ENCODE results near the gene TMEM63B.

The TMEM63B gene

GRCh38 chr6:44154067-44154466, 26.7 kb downstream of the TMEM63B start:
- POLR2A ChIA-PET: no interaction called here
- TF ChIP-seq HDGF (IDR thresholded peaks at IDR 0.05; ENCODE audit: borderline replicate concordance): no peak
- TF ChIP-seq L3MBTL2 (conservative IDR thresholded peaks at IDR 0.05): no peak
- no peak for TF ChIP-seq ELF4 (IDR thresholded peaks at IDR 0.05)
- no peak for TF ChIP-seq NFRKB (IDR thresholded peaks at IDR 0.05)
- TF ChIP-seq TARDBP (IDR thresholded peaks at IDR 0.05): no peak
- TF ChIP-seq ZNF384 (IDR thresholded peaks at IDR 0.05): no peak
- TF ChIP-seq FOXA1 (IDR thresholded peaks at IDR 0.05): no peak
- TF ChIP-seq, protein P1, sequence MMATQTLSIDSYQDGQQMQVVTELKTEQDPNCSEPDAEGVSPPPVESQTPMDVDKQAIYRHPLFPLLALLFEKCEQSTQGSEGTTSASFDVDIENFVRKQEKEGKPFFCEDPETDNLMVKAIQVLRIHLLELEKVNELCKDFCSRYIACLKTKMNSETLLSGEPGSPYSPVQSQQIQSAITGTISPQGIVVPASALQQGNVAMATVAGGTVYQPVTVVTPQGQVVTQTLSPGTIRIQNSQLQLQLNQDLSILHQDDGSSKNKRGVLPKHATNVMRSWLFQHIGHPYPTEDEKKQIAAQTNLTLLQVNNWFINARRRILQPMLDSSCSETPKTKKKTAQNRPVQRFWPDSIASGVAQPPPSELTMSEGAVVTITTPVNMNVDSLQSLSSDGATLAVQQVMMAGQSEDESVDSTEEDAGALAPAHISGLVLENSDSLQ (IDR thresholded peaks at IDR 0.05): no peak
- CTCF ChIA-PET: interaction anchor here (0.6 to 0.8 kb wide), 2 partner anchors 33 to 36 kb away, joined by 3 to 5 read pairs; no protein-coding TSS in a partner anchor
- no peak for DNase-seq (ENCODE audit: extremely low spot score)

- CTCF ChIA-PET: interaction anchor here (0.6 to 1.4 kb wide), 3 partner anchors 12 to 81 kb away, joined by 3 to 4 read pairs (median 4); no protein-coding TSS in a partner anchor
- POLR2A ChIA-PET: interaction anchor here (0.9 kb wide), 1 partner anchor 91 kb away, joined by 3 read pairs; the partner anchor contains the start of gene HSP90AB1
- TF ChIP-seq TARDBP (IDR thresholded peaks at IDR 0.05) (no peak), FOXM1 (IDR thresholded peaks at IDR 0.05; ENCODE audit: borderline replicate concordance) (no peak), LEF1 (IDR thresholded peaks at IDR 0.05; ENCODE audit: borderline replicate concordance) (no peak), FOXA1 (IDR thresholded peaks at IDR 0.05) (no peak), ZNF384 (IDR thresholded peaks at IDR 0.05) (no peak), L3MBTL2 (conservative IDR thresholded peaks at IDR 0.05) (no peak), SUZ12 (IDR thresholded peaks at IDR 0.05) (no peak), ARNT (IDR thresholded peaks at IDR 0.05) (no peak)
- no peak for DNase-seq (ENCODE audit: extremely low spot score)
Observed at GRCh38 chr6:44156494-44157151, 29.3 kb downstream of the TMEM63B start.

DNA sequence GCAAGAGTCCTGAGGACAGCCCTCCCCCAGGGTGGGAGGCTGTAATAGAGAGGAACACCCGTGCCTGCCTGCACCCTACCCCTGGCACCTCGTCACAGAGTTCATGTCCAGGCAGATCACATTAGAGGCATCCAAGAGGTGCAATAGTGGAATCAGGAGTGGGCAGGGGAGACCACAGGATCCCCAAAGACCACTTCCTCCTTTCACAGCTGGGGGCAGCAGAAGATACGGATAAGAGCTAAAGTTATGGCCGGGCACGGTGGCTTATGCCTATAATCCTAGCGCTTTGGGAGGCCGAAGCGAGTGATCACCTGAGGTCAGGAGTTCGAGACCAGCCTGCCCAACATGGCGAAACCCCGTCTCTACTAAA, 29.8 kb downstream of the TMEM63B start:
- TF ChIP-seq FOXK2 (IDR thresholded peaks at IDR 0.05): no peak
- TF ChIP-seq FOXA1 (IDR thresholded peaks at IDR 0.05): no peak
- no peak for TF ChIP-seq TARDBP (IDR thresholded peaks at IDR 0.05)
- TF ChIP-seq, protein P1 (IDR thresholded peaks at IDR 0.05): no peak
- TF ChIP-seq SUZ12 (IDR thresholded peaks at IDR 0.05): no peak
- no peak for TF ChIP-seq NFRKB (IDR thresholded peaks at IDR 0.05)
- no peak for TF ChIP-seq ELF4 (IDR thresholded peaks at IDR 0.05)
- TF ChIP-seq ZNF384 (IDR thresholded peaks at IDR 0.05): no peak
- TF ChIP-seq L3MBTL2 (conservative IDR thresholded peaks at IDR 0.05): no peak
- no peak for TF ChIP-seq LEF1 (IDR thresholded peaks at IDR 0.05; ENCODE audit: borderline replicate concordance)
- no peak for TF ChIP-seq HDGF (IDR thresholded peaks at IDR 0.05; ENCODE audit: borderline replicate concordance)
- DNase-seq (ENCODE audit: extremely low spot score): no peak
- ChIA-PET POLR2A (interaction anchor here (0.9 kb wide), 1 partner anchor 90 kb away, joined by 3 read pairs; the partner anchor contains the start of gene HSP90AB1), CTCF (interaction anchor here (0.6 to 1.4 kb wide), 4 partner anchors 12 to 80 kb away, joined by 3 to 4 read pairs (median 4); no protein-coding TSS in a partner anchor)

DNA sequence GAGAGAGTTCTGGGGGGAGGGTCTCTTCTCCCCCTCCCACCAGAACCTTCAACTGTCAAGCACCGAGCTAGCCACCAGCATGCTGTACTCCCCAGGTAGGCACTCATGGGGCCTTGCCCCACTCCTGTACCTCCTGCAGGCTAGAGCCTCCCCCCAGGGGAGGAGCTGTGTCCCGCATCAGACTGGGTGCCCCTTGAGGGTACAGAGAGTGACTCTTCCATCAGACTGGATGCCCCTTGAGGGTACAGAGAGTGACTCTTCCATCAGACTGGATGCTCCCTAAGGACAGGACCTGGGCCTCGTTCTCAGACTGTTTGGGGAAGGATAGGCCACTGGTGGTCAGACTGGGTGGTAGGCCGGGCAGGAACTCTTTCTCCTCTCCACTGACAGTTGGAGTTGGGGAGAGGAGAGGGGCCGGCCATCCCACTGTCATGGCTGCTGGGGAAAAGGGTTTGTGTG, 31.4 kb downstream of the TMEM63B start, which contains the start of gene CAPN11:
Gene CAPN11 (plus strand): TSS at position 51 of the 459 bp plus-strand sequence. CDS start 29 bp downstream, at position 80.
- no peak for DNase-seq (ENCODE audit: extremely low spot score)
- no peak for TF ChIP-seq SP1 (IDR thresholded peaks at IDR 0.05)
- TF ChIP-seq ARNT (IDR thresholded peaks at IDR 0.05): no peak
- TF ChIP-seq L3MBTL2 (conservative IDR thresholded peaks at IDR 0.05): no peak
- no peak for TF ChIP-seq FOXA1 (IDR thresholded peaks at IDR 0.05)
- TF ChIP-seq TARDBP (IDR thresholded peaks at IDR 0.05): no peak
- TF ChIP-seq LEF1 (IDR thresholded peaks at IDR 0.05; ENCODE audit: borderline replicate concordance): no peak
- TF ChIP-seq NFRKB (IDR thresholded peaks at IDR 0.05): no peak
- TF ChIP-seq HDGF (IDR thresholded peaks at IDR 0.05; ENCODE audit: borderline replicate concordance): no peak
- no peak for TF ChIP-seq FOXK2 (IDR thresholded peaks at IDR 0.05)
- TF ChIP-seq, protein P1 (IDR thresholded peaks at IDR 0.05): no peak
- TF ChIP-seq SUZ12 (IDR thresholded peaks at IDR 0.05): no peak
- TF ChIP-seq ZNF384 (IDR thresholded peaks at IDR 0.05): no peak
- CTCF ChIA-PET: no interaction called here
- POLR2A ChIA-PET: no interaction called here

- no peak for TF ChIP-seq FOXA1 (IDR thresholded peaks at IDR 0.05)
- no peak for TF ChIP-seq FOXM1 (IDR thresholded peaks at IDR 0.05; ENCODE audit: borderline replicate concordance)
- no peak for TF ChIP-seq ELF4 (IDR thresholded peaks at IDR 0.05)
- TF ChIP-seq FOXK2 (IDR thresholded peaks at IDR 0.05): no peak
- TF ChIP-seq SP1 (IDR thresholded peaks at IDR 0.05): no peak
- DNase-seq (ENCODE audit: extremely low spot score): no peak
- POLR2A ChIA-PET: interaction anchor here (1.6 to 3.0 kb wide), 2 partner anchors 61 to 85 kb away, joined by 3 to 16 read pairs; partner anchors contain the start of genes HSP90AB1 and SLC29A1
- CTCF ChIA-PET: interaction anchor here (1.0 to 3.3 kb wide), 4 partner anchors 8 to 93 kb away, joined by 3 to 21 read pairs (median 4); no protein-coding TSS in a partner anchor
Observed at GRCh38 chr6:44161997-44162338, 34.6 kb downstream of the TMEM63B start.

GRCh38 chr6:44162876-44163625, 35.7 kb downstream of the TMEM63B start:
- ChIA-PET CTCF (interaction anchor here (0.6 to 3.3 kb wide), 3 partner anchors 10 to 92 kb away, joined by 3 to 21 read pairs (median 3); no protein-coding TSS in a partner anchor), POLR2A (interaction anchor here (1.6 to 3.0 kb wide), 2 partner anchors 60 to 84 kb away, joined by 3 to 16 read pairs; partner anchors contain the start of genes HSP90AB1 and SLC29A1)
- DNase-seq (ENCODE audit: extremely low spot score): no peak
- TF ChIP-seq BHLHE40 (IDR thresholded peaks at IDR 0.05; ENCODE audit: borderline replicate concordance): no peak
- TF ChIP-seq HDGF (IDR thresholded peaks at IDR 0.05; ENCODE audit: borderline replicate concordance): no peak
- TF ChIP-seq TARDBP (IDR thresholded peaks at IDR 0.05): no peak
- TF ChIP-seq NFRKB (IDR thresholded peaks at IDR 0.05): no peak
- no peak for TF ChIP-seq FOXK2 (IDR thresholded peaks at IDR 0.05)
- TF ChIP-seq ZNF384 (IDR thresholded peaks at IDR 0.05): no peak
- TF ChIP-seq FOXM1 (IDR thresholded peaks at IDR 0.05; ENCODE audit: borderline replicate concordance): no peak
- no peak for TF ChIP-seq FOXA1 (IDR thresholded peaks at IDR 0.05)
- no peak for TF ChIP-seq LEF1 (IDR thresholded peaks at IDR 0.05; ENCODE audit: borderline replicate concordance)
- no peak for TF ChIP-seq ARNT (IDR thresholded peaks at IDR 0.05)
- TF ChIP-seq, protein P1 (IDR thresholded peaks at IDR 0.05): no peak
